Epidermal melanocyte (primary cell): ENCODE results near the gene TFF1.

Experiments
- DNase-seq: peaks from one replicate; pipeline ENCODE4 v3.0.0; 2011; ENCODE audit warnings: low spot score; ENCODE audit not compliant: insufficient read length

TFF1 gene

GRCh38 chr21:42343963-42344510, 22.3 kb downstream of the TFF1 start:
- no peak for DNase-seq

- no peak for DNase-seq
These were observed 22.8 kb downstream of the TFF1 start for GRCh38 chr21:42343556-42343955.

GRCh38 chr21:42343101-42343500, 23.2 kb downstream of the TFF1 start:
- no peak for DNase-seq

DNA sequence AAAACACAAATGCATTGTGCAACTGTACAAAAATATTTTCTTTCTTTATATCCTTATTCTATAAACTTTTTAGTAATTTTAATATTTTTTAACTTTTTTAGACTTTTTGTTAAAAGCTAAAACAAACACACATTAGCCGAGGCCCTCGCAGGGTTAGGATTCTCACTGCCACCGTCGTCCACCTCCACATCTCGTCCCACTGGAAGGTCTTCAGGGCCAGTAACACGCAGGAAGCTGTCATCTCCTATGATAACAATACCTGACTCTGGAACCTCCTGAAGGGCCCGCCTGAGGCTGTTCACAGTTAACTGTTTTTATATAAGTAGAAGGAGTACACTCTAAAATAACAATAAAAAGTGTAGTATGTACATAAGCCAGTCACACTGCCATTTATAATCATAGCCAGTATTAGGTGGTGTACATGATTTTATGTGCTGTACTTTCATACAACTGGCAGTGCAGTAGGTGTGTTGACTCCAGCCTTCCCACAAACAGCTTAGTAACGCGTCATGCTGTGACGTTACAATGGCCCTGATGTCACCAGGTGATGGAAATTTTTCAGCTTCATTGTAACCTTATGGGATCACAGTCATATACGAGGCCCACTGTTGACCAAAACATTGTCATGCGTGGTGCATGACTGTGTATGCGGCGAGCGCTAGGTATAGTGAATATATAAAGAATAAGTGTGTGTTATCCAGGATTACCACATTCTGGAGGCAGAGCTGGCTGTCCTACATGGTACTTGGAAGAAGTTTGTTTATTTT, 24.4 kb downstream of the TFF1 start:
- DNase-seq: no peak

- DNase-seq: no peak
These were observed 25.9 kb downstream of the TFF1 start for GRCh38 chr21:42340187-42341050.

DNA sequence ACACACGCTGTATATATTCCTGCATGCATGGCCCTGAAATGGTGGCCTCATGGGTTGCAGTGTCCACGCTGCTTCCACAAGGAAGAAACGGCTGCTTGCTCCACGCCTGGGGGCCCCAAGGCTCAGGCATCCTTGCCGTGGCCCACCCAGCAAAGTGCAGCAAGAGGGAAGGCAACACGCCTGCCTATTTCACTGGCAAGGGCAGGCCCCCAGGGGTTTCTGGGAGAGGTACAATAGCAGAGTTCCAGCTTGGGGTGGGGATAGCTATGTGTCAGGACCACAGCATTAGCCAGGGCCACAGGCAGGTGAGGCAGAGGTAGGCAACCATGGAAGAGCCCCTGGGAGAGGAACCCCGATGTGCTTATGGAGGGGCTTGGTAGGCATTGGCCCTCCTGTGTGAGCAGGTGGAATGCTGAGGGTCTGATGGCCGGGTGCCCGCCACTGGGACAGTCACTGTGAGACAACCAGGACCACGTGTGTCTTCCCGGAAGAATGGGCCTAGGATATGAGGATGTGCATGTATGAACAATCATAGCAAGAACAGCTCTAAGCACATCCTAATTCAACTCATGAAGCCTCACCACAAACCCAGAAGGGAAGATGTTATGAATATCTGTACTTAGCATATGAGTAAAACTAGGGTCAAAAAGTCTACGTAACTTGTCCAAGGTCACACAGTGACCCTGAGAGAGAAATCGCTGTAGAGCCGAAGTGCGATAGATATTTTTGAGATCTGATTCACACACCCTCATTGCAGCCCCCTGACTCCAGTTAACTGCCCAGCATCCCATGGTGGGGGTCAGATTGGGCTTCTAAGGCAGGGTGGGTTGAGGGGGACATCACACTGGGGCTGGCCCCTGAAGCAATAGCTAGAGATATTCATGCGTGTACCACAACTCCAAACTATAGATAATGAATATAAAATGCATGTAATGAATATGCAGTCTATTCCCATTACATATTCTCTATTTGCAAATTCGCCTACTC, 27.3 kb downstream of the TFF1 start:
- DNase-seq: no peak

DNA sequence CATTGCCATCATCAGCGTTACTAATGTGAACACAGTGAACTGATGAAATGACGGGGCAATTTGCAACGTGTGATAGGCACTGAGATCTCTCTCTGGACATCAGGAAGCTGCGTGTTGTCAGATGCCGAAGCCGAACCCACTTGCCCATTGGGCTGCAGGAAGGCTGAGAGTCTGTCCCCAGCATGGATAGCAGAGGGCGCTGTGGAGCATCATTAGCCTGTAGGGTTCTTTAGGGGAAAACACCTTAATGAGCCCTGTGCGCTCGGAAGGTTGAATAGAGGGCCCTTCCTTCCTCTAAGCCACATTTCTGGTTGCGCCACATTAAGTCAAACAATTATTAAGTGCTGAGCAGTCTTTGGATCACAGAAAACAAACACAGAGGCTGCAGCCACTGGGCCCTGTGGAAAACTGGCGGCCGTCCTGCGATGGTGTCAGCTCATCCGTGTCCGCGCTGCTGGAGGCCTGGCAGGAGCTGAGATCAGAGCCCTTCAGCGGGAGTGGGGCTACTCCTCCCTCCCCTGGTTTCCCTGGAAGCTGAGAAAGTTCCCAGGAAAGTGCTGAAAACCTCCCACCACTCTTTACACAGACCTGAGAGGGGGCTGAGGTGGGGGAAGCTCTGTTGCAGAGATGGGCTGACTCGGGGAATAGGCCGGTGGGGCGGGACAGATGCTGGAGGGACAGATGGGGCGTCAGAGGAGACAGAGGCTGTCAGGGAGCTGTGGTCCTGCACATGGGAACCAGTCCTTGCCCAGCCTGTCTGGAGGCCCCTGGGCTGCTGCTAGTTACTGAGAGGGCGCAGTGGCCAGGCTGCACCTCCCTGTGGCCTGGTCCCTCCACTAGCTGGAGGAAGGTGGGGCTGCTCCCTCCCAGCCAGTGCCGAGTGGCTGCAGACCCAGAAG, 28.3 kb downstream of the TFF1 start:
- DNase-seq: no peak

DNA sequence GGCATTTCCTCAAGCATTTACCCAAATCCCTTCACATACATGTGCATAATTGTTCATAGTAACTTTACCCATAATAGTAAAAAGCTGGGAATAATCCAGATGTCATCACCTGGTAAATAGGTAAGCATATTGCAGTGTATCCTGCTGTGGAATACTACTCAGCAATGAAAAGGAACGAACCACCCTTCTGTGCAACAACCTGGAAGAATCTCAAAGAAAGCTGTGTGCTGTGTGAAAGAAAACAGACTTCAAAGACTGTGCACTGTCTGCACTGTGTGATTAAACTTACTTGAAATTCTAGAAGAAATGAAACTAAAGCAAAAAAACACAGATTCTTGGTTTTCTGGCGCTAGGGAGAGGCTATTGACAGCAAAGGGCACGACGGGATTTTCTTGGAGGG, 29.1 kb downstream of the TFF1 start:
- no peak for DNase-seq

DNA sequence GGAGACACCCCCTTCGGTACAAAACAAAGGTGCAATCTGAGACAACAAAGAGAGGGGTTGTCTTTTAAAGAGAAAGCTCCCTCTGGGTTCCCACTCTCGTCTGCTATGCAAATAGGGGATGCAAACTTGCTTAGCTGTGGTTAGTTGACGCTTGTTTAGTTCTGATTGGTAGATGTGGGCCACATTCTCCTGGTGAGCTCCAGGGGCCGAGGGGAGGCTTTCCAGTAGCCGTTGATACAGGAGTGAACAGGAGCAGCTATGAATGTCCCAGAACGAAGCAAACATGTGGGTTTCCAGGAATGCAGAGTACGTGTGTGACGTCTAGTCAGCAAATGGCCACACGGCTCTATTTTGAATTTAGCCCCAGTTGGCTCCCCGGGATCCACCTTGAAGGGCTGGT, 30.3 kb downstream of the TFF1 start:
- no peak for DNase-seq

- no peak for DNase-seq
These were observed 33.6 kb downstream of the TFF1 start for GRCh38 chr21:42332557-42333317.

- DNase-seq: no peak
These were observed 34.7 kb downstream of the TFF1 start for GRCh38 chr21:42331660-42332059.

DNA sequence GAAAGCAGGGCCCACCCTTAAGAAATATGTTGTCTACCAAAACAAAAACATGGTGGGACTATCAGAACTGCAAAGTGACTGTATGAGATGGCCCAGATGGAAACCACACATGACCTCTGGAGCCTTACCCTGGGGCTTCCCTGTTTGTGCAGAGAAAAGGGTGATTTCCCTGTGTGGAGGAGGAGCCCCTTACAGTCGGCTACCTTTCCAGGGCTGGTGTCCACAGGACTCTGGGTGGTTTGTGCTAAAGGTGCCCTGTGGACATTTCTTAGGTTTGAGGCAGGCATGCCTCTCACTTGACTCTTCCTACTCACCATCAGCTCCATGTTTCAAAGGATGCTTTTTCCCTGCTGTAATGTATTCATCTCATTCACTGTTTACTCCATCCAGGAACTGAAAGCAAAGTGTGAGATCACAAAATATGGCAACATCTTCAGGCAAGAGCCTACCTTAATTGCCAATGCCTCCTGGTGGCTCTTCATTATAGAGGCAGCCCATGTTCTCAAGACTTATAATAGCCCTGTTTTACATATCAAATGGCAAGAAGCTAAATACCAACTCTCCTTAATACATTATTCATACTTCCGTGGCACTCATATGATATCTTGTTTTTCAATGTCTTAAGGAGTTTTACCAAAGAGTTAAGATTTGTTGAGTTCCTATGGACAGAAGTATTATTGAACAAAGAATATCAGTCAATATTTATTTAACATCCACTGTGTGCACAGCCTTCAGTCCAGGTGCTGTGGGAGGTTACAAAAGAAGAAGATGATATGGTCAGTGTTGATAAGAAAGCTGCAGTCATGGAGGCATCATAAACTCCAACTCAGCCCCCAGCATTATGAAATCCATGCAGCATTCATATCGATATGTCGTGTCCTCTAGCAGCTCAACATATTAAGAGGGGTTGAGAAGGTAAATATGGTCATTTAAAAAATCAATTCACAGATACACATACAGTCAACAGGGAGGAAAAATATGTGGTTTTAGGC, 35.7 kb downstream of the TFF1 start:
- DNase-seq: no peak

GRCh38 chr21:42324896-42325295, 41.4 kb downstream of the TFF1 start:
- no peak for DNase-seq

GRCh38 chr21:42321845-42322244, 44.5 kb downstream of the TFF1 start:
- no peak for DNase-seq

DNA sequence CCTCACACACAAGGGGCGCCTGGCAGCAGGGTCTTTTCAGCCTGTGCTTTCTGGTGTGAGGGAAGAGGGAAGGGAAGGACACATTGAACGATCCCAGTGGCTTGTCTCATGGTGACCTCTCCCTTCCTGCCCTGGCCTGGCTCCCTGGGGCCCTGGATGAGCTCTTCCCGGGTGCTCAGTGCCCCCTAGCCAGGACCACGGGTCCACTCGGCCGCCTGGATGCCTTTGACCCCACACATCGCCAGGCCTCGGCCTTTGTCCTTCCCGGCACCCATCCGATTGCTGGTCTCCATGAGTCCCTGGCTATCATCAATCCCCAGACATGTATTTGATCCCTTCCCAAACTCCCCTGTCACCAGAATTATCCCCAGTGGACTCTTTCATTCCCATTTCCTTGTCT, 45.1 kb downstream of the TFF1 start:
- DNase-seq: no peak

DNA sequence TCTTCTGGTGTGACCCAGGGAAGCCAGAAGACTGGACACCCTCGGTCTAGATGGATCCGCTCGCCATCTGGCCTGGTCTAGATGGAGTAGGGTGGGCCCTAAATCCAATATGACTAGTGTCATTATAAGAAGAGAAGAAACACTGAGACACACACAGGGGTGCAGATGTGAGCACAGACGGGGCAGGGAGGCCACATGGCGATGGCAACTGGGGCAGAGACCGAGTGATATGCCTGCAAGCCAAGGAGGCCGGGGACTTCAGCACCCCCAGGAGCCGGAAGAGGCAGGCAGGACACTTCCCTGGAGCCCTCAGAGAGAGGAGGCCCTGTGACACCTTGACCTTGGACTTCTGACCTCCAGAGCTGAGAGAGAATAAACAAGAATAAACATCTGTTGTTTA, 45.5 kb downstream of the TFF1 start:
- DNase-seq: no peak

DNA sequence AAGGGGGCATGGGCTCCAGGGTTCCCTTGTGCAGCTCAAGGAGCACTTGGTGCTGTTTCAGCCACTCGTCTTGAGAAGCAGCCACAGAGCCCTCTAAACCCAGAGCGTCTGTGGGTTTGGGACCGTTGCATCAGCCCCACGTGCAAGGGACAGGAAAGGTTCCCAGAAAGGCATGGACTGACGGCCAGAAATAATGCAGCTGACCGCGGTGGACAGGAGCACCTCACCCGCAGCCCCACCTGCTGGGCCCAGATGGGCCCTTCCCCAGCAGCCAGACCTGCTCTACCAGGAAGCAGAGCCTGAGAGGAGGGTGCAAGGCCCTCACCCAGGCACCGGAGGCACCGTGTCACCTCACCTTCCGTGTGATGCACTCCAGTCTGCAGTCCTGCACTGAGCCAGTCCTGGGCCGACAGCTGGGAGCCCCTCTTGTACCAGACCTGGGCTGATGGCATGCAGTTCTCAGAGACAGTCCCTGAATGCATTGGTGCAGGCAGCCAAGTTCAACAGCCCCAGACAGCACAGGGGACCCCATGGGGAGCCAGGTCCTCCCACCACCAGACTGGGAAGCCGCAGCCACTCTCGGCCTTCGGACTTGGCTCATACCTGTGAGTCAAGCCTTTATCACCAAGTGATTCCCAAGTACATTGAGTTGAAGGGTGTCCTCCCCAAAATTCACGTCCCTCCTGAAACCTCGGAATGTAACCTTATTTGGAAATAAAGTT, 46.3 kb downstream of the TFF1 start:
- DNase-seq: no peak

- DNase-seq: no peak
These were observed 47.0 kb downstream of the TFF1 start for GRCh38 chr21:42319376-42319775.
